ENCODE measurements around the gene BRCC3. TPM values are rescaled to one million over a fixed set of nuclear protein-coding genes. Genes with fewer than 3 reads are reported as not detected.

The BRCC3 gene
- total RNA-seq, 1 donor from 2014 or later: 15.8 TPM

DNA sequence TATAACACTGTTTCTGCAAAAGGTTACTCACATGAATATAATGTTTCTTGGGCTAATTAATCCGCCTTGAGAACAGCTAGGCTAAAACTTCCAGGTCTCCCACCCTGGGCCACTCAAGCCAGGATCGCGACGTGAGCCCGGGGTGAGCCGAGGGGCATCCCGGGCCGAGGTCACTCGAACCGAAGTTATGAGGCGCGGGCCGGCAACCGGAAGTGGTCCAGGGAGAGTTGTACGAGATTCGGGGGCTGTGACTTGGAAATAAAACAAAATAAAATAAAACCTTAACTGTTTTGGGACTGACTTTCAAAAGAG lies 689 bp upstream of the BRCC3 start:
- Mint-ChIP-seq H3K9me3 (ENCODE audit: low read depth) (peaks cover 13% of the 10 kb centered on the region), H3K27me3 (ENCODE audit: low read depth) (no peaks in the 10 kb centered on the region)

DNA sequence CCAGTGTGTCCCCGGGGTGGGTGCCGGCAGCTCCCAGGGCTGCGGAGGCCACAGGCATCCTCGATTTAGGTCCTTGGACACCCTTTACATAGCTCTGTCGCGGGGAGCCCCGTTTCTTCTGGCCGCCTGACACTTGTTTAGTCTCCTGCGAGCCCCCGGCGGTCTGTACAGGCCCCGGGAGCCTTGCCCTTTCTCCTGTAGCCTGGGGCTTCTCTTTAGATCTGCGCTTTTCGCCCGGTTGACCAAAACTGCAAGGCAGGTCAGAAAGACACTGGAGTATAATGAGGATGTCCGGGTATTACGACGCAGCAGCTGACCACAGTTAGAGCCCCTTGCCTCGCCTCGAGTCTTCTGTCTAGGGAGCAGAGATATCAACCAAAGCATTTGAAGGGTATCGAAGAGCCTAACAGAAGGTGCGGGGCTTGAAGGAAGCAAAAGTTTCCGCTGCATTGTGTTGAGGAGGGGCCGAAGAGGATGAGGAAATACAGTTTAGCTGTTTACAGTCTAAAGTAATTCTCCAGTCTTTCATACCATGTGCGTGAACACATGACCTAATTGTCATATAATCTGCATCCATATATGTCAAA lies 479 bp downstream of the BRCC3 start:
- peaks cover 6% of the 10 kb centered on the region for H3K36me3 Mint-ChIP-seq (ENCODE audit: low read depth)
- H3K4me1 Mint-ChIP-seq (ENCODE audit: low read depth): peaks cover 31% of the 10 kb centered on the region
- peaks cover 12% of the 10 kb centered on the region for H3K9me3 Mint-ChIP-seq (ENCODE audit: low read depth)
- TF ChIP-seq, protein P1, sequence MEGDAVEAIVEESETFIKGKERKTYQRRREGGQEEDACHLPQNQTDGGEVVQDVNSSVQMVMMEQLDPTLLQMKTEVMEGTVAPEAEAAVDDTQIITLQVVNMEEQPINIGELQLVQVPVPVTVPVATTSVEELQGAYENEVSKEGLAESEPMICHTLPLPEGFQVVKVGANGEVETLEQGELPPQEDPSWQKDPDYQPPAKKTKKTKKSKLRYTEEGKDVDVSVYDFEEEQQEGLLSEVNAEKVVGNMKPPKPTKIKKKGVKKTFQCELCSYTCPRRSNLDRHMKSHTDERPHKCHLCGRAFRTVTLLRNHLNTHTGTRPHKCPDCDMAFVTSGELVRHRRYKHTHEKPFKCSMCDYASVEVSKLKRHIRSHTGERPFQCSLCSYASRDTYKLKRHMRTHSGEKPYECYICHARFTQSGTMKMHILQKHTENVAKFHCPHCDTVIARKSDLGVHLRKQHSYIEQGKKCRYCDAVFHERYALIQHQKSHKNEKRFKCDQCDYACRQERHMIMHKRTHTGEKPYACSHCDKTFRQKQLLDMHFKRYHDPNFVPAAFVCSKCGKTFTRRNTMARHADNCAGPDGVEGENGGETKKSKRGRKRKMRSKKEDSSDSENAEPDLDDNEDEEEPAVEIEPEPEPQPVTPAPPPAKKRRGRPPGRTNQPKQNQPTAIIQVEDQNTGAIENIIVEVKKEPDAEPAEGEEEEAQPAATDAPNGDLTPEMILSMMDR (IDR thresholded peaks at IDR 0.05): no peak
- H3K27ac Mint-ChIP-seq (ENCODE audit: unreplicated experiment): peak overlapping the region; percentile 87
- peak overlapping the region; percentile 86 for H3K4me3 Mint-ChIP-seq (ENCODE audit: unreplicated experiment)
- peak; percentile 82 for DNase-seq (ENCODE audit: low spot score)
- H3K27me3 Mint-ChIP-seq (ENCODE audit: low read depth): no peaks in the 10 kb centered on the region

More for the DNA sequence above, 689 bp upstream of the BRCC3 start:
- TF ChIP-seq, protein P1 (IDR thresholded peaks at IDR 0.05): no peak
- peak overlapping the region; percentile 77 for H3K4me3 Mint-ChIP-seq (ENCODE audit: unreplicated experiment)
- peaks cover 31% of the 10 kb centered on the region for H3K4me1 Mint-ChIP-seq (ENCODE audit: low read depth)
- peak overlapping the region; percentile 92 for H3K27ac Mint-ChIP-seq (ENCODE audit: unreplicated experiment)
- H3K36me3 Mint-ChIP-seq (ENCODE audit: low read depth): peaks cover 6% of the 10 kb centered on the region
- no peak for DNase-seq (ENCODE audit: low spot score)

DNA sequence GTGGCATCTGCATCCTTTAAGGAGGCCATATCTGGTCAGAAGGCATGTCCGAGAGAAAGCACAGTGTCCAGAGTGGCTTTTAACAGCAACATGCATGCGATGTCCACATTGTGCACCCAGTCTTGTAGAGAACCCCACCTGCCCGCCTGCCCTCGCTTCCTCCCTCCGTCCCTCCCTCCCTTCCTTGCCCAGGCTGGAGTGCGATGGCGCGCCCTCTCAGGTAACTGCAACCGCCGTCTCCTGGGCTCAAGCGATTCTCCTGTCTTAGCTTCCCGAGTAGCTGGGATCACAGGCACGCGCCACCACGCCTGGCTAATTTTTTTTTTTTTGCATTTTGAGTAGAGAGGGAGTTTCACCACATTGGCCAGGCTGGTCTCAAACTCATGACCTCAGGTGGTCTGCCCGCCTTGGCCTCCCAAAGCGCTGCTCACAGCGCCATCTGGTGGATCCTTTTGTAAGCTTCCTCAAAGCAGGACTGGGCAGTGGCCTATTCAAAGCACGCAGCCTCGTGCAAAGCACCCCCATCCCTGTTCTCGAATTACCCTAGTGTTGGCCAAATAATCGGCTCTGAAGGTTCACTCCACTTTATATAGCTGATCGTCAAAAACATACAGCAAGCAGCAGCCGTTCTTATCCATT lies 15.0 kb downstream of the BRCC3 start:
- Mint-ChIP-seq H3K27ac (ENCODE audit: unreplicated experiment) (no peak overlapping the region), H3K36me3 (ENCODE audit: low read depth) (peaks cover 4% of the 10 kb centered on the region), H3K9me3 (ENCODE audit: low read depth) (peaks cover 6% of the 10 kb centered on the region), H3K4me1 (ENCODE audit: low read depth) (no peaks in the 10 kb centered on the region), H3K4me3 (ENCODE audit: unreplicated experiment) (no peak overlapping the region), H3K27me3 (ENCODE audit: low read depth) (no peaks in the 10 kb centered on the region)
- DNase-seq (ENCODE audit: low spot score): peak; percentile 85
- TF ChIP-seq, protein P1 (IDR thresholded peaks at IDR 0.05): peak; percentile 68

DNA sequence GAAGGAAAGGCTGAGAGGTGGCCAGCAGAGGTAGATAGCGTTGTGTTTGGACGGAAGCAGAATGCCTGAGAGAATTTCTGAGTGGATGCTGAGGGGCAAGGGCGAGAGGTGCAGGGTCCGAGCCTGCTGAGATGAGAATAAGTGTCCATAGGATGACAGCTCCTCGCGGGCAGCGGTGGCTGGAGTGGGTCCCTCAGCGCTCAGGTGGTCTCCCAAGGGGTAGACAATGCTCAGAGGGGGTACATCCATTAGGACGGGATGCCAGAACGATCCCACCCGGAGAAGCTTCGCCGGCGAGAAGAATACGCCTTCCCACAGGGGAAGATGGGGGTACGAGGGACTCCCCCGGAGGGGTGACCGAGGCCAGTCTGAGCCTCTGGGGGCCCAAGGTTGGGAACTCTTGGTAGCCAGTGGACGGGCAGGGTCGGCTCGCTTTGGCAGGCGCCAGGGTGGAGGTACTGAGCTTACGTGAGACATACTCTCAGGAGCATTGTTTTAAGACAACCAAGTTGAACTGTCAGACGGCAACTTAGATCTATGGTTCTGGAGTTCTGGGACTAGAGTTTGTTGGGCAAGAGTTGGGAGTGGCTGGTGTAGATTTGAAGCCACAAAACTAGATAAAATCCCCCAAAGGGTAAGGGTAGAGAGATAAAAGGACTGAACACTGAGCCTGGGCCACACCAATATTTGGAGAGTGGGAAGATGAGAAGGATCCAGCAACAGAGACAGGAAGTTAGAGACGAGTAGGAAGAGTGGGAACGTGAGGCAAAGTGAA lies 15.8 kb downstream of the BRCC3 start:
- TF ChIP-seq, protein P1 (IDR thresholded peaks at IDR 0.05): no peak
- H3K27me3 Mint-ChIP-seq (ENCODE audit: low read depth): no peaks in the 10 kb centered on the region
- H3K27ac Mint-ChIP-seq (ENCODE audit: unreplicated experiment): no peak overlapping the region
- no peaks in the 10 kb centered on the region for H3K4me1 Mint-ChIP-seq (ENCODE audit: low read depth)
- no peak overlapping the region for H3K4me3 Mint-ChIP-seq (ENCODE audit: unreplicated experiment)
- H3K9me3 Mint-ChIP-seq (ENCODE audit: low read depth): peaks cover 6% of the 10 kb centered on the region
- DNase-seq (ENCODE audit: low spot score): peak; percentile 85
- peaks cover 4% of the 10 kb centered on the region for H3K36me3 Mint-ChIP-seq (ENCODE audit: low read depth)

DNA sequence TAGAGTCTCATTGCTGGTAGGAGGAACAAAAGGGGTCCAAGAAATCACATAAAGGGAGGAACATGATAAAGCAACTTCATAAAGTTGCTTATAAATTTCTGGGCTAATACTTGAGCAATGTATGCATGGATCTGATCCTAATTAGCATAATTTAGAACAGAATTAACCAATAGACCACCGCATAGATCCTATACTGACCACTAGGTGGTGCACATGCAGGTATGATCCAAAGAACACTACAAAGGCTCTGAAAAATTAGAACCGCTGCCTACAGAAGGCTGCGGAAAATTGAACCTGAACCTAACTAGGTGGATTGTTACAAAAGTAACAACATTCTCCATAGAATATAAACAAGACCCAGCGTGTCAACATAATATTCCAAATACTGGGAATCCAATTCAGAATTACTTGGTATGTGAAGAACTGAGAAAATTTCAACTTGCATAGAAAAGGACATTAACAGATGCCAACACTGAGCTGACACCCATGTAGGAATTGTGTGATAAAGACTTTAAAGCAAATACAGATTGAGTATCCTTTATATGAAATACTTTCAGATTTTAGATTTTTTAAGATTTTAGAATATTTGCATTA lies 23.3 kb downstream of the BRCC3 start:
- DNase-seq (ENCODE audit: low spot score): no peak
- no peak overlapping the region for H3K27ac Mint-ChIP-seq (ENCODE audit: unreplicated experiment)
- H3K4me1 Mint-ChIP-seq (ENCODE audit: low read depth): no peaks in the 10 kb centered on the region
- H3K9me3 Mint-ChIP-seq (ENCODE audit: low read depth): peaks cover 10% of the 10 kb centered on the region
- no peak overlapping the region for H3K4me3 Mint-ChIP-seq (ENCODE audit: unreplicated experiment)
- peaks cover 3% of the 10 kb centered on the region for H3K36me3 Mint-ChIP-seq (ENCODE audit: low read depth)
- TF ChIP-seq, protein P1 (IDR thresholded peaks at IDR 0.05): peak; percentile 82
- no peaks in the 10 kb centered on the region for H3K27me3 Mint-ChIP-seq (ENCODE audit: low read depth)

Data from chondrocyte (in vitro differentiated cells).